ENCODE data around the gene PDGFB. TPM values are rescaled to one million over a fixed set of nuclear protein-coding genes. Genes with fewer than 3 reads are reported as not detected.

Gene PDGFB
- total and polyA plus RNA-seq, 2 of the 4 experiments (the other 2 are of a cell fraction): 0.07 TPM; not detected in 1

DNA sequence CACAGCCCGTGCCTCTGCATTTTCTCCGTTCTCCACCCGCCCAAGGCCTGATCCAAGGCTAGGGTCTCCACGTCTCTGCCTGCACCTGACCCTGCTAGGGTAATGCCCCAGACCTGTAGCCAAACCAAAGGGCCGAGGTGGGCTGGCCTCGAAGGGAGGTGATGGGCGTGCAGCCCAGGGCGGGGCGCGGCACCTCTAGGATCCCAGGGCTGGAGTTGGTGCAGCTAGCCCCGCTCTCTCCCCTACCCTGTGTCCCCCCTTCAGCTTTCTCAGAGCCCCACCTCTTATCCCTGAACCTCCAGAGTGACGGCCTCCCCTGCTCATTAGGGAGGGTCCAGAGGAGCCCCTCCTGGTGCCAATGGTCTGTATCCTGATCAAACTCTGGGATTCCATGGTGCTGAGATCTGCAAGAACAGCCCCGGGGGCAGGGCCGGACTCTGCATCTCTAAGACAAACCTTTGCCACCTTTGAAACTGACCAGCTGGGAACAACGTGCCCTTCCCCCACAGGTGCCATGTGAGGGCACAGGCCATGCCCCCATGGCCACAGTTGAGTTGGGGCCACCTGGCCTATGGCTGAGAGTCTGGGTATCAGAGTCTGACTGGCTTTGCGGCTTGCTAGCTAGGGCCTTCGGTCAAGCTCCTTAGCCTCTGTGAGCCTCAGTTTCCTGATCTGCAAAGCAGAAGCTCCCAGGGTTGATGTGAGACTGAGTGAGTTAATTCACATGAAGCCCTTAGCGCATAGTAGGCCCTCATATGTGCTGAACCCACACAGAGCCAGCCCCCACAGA, 69.2 kb downstream of the PDGFB start:
- H4K91ac ChIP-seq (ENCODE audit: insufficient read depth, low read depth, low read length): peak overlapping the region; percentile 100
- WGBS, 2 experiments (ENCODE audit: extremely low coverage in 2 of 2, insufficient read length in 1 of 2): 76% methylated on average over 5 of the region's 18 CpGs; no CpG with 5 or more reads in 1 of the 2 experiments
- H2AK5ac ChIP-seq (ENCODE audit: low read depth, low read length): peak overlapping the region; percentile 100
- POLR2A ChIA-PET (ENCODE audit: unreplicated experiment): no interaction called here
- TF ChIP-seq FOS (IDR thresholded peaks at IDR 0.05; ENCODE audit: low read depth, low read length) (no peak), MXI1 (IDR thresholded peaks at IDR 0.05; ENCODE audit: borderline replicate concordance, low read depth, low read length) (no peak), MAZ (IDR thresholded peaks at IDR 0.05; ENCODE audit: borderline replicate concordance, low read depth, low read length) (no peak), CEBPB (IDR thresholded peaks at IDR 0.05; ENCODE audit: low read depth, low read length) (no peak), RAD21 (IDR thresholded peaks at IDR 0.05; ENCODE audit: low read length) (no peak)
- TF ChIP-seq, protein P1, sequence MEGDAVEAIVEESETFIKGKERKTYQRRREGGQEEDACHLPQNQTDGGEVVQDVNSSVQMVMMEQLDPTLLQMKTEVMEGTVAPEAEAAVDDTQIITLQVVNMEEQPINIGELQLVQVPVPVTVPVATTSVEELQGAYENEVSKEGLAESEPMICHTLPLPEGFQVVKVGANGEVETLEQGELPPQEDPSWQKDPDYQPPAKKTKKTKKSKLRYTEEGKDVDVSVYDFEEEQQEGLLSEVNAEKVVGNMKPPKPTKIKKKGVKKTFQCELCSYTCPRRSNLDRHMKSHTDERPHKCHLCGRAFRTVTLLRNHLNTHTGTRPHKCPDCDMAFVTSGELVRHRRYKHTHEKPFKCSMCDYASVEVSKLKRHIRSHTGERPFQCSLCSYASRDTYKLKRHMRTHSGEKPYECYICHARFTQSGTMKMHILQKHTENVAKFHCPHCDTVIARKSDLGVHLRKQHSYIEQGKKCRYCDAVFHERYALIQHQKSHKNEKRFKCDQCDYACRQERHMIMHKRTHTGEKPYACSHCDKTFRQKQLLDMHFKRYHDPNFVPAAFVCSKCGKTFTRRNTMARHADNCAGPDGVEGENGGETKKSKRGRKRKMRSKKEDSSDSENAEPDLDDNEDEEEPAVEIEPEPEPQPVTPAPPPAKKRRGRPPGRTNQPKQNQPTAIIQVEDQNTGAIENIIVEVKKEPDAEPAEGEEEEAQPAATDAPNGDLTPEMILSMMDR (conservative IDR thresholded peaks at IDR 0.05; ENCODE audit: low read depth, low read length): no peak
- in situ Hi-C loops (cut with MboI; ENCODE audit: low sequenced_read_pairs): no loop called here
- H3K4me2 ChIP-seq (ENCODE audit: low read depth, low read length): peak overlapping the region; percentile 29; the same call in 1 of the 2 replicates
- H2BK15ac ChIP-seq (ENCODE audit: low read depth, low read length): peak overlapping the region; percentile 99
- peak overlapping the region; percentile 100 for H3K4ac ChIP-seq (ENCODE audit: low read depth, low read length)
- H3K27ac ChIP-seq (ENCODE audit: insufficient read depth, low read length): peak overlapping the region; percentile 91
- CTCF ChIA-PET: interaction anchor here (0.9 to 1.5 kb wide), 2 partner anchors 66 to 123 kb away, joined by 3 read pairs; no protein-coding TSS in a partner anchor
- dilution Hi-C loops (cut with HindIII; ENCODE audit: low sequenced_read_pairs, unreplicated experiment): no loop called here
- peak overlapping the region; percentile 100 for H2BK20ac ChIP-seq (ENCODE audit: low read depth, low read length)
- H3K14ac ChIP-seq (replicated peaks; ENCODE audit: low read depth, low read length): peak overlapping the region; percentile 96
- H4K20me1 ChIP-seq (ENCODE audit: insufficient read depth, low read length): no peaks in the 10 kb centered on the region
- H3K56ac ChIP-seq (ENCODE audit: extremely low read depth, insufficient read depth, low read length): peak overlapping the region; percentile 93
- ATAC-seq (ENCODE audit: low read depth) (peak; percentile 1), DNase-seq (no peak)
- H3K9ac ChIP-seq (ENCODE audit: low read depth, low read length): peak overlapping the region; percentile 7; the same call in 1 of the 2 replicates
- intact Hi-C loops (cut with micrococcal nuclease): loop anchor here (10.0 kb wide), 1 partner anchor 319 kb away; no protein-coding TSS in a partner anchor
- peak overlapping the region; percentile 86 for H4K5ac ChIP-seq (ENCODE audit: low read depth, low read length)
- peak overlapping the region; percentile 84 to 98 for H4K8ac ChIP-seq (ENCODE audit: low read depth in 2 of 2, low read length in 2 of 2)
- peaks cover 0 to 20% of the 10 kb centered on the region in 2 experiments; a peak in 2 of 4 replicates for H3K79me1 ChIP-seq (ENCODE audit: low read depth in 1 of 2, low read length in 2 of 2)
- H2BK5ac ChIP-seq (ENCODE audit: low read depth, low read length, poor library complexity, severe bottlenecking): peak overlapping the region; percentile 82
- H3K9me3 ChIP-seq (ENCODE audit: control insufficient read depth, insufficient read depth, low read length): no peaks in the 10 kb centered on the region
- H2AK9ac ChIP-seq (replicated peaks; ENCODE audit: low read depth, low read length, poor library complexity): peak overlapping the region; percentile 94
- BruUV-seq (replicated peaks): no TSS peak
- H3K4me1 ChIP-seq (ENCODE audit: control insufficient read depth, insufficient read depth, low read length): peaks cover 39% of the 10 kb centered on the region
- H3K36me3 ChIP-seq (ENCODE audit: control insufficient read depth, insufficient read depth, low read length): no peaks in the 10 kb centered on the region
- H3K27me3 ChIP-seq (ENCODE audit: control insufficient read depth, insufficient read depth, low read length): no peaks in the 10 kb centered on the region
- peak overlapping the region; percentile 85 for H2AFZ ChIP-seq (replicated peaks; ENCODE audit: low read length, poor library complexity)
- H2BK120ac ChIP-seq (ENCODE audit: low read depth, low read length): peak overlapping the region; percentile 100
- peaks cover 35% of the 10 kb centered on the region for H3K9me1 ChIP-seq (ENCODE audit: insufficient read depth, low read length)
- peak overlapping the region; percentile 87 for H3K18ac ChIP-seq (ENCODE audit: low read depth, low read length)
- H3K23ac ChIP-seq (ENCODE audit: low read depth, low read length): peak overlapping the region; percentile 97
- no peak overlapping the region for H3K4me3 ChIP-seq (ENCODE audit: insufficient read depth, low read depth, low read length)

Data from IMR-90 (cell line).